ENCODE results near the gene TMEM198. TPM values are rescaled to one million over a fixed set of nuclear protein-coding genes. Genes with fewer than 3 reads are reported as not detected.

The TMEM198 gene
- 1.5 TPM for total RNA-seq

GRCh38 chr2:219543596-219544358 lies at the start of gene TMEM198, which contains the start of gene CHPF:
Gene TMEM198, plus strand, starts transcription at chr2:219544028. Its CDS starts 700 bp downstream, at chr2:219544728.
Gene CHPF, minus strand, starts transcription at chr2:219543809. Its CDS starts 271 bp downstream, at chr2:219543538.
- Histone ChIP-seq H3K36me3 (peaks cover 0 to 22% of the 10 kb centered on the region in 2 donors), H3K9me3 (no peaks in the 10 kb centered on the region), H3K4me1 (peaks cover 33% of the 10 kb centered on the region), H3K27me3 (no peaks in the 10 kb centered on the region), H3K4me3 (peak within 1 kb of the TSS; percentile 62 to 64), H3K27ac (peak within 1 kb of the TSS; percentile 87)
- peak in 1 of 2 donors; percentile 69 for TF ChIP-seq POLR2A (IDR thresholded peaks at IDR 0.05)
- TF ChIP-seq CTCF (IDR thresholded peaks at IDR 0.05): no peak
- peak; percentile 89 to 90 for TF ChIP-seq POLR2AphosphoS5 (IDR thresholded peaks at IDR 0.05; ENCODE audit: insufficient read depth in 1 of 2, low read depth in 1 of 2)
- peak; percentile 98 to 99 for DNase-seq (ENCODE audit: extremely low spot score in 2 of 2)
- intact Hi-C loops (cut with DNase I): loop anchor here (5.0 kb wide), 1 partner anchor 99 kb away; no protein-coding TSS in a partner anchor

GRCh38 chr2:219494952-219495530 lies 48.8 kb upstream of the TMEM198 start:
- DNase-seq (ENCODE audit: extremely low spot score in 2 of 2): no peak
- TF ChIP-seq CTCF (IDR thresholded peaks at IDR 0.05) (no peak), POLR2AphosphoS5 (IDR thresholded peaks at IDR 0.05; ENCODE audit: insufficient read depth in 1 of 2, low read depth in 1 of 2) (no peak), POLR2A (IDR thresholded peaks at IDR 0.05) (no peak)
- Histone ChIP-seq H3K4me3 (no peak overlapping the region), H3K27me3 (no peaks in the 10 kb centered on the region), H3K36me3 (no peaks in the 10 kb centered on the region), H3K9me3 (no peaks in the 10 kb centered on the region), H3K4me1 (peaks cover 26% of the 10 kb centered on the region), H3K27ac (no peak overlapping the region)
- intact Hi-C loops (cut with DNase I): loop anchor here (5.0 kb wide), 1 partner anchor 147 kb away; no protein-coding TSS in a partner anchor

GRCh38 chr2:219495531-219496122 lies 48.2 kb upstream of the TMEM198 start:
- DNase-seq (ENCODE audit: extremely low spot score in 2 of 2): no peak
- TF ChIP-seq CTCF (IDR thresholded peaks at IDR 0.05): peak in 2 of 3 experiments; percentile 26 to 41
- TF ChIP-seq POLR2A (IDR thresholded peaks at IDR 0.05): no peak
- H3K4me3 ChIP-seq: no peak overlapping the region
- no peaks in the 10 kb centered on the region for H3K9me3 ChIP-seq
- H3K27ac ChIP-seq: peak overlapping the region; percentile 95
- H3K4me1 ChIP-seq: peaks cover 30% of the 10 kb centered on the region
- intact Hi-C loops (cut with DNase I): loop anchor here (5.0 kb wide), 1 partner anchor 147 kb away; no protein-coding TSS in a partner anchor
- H3K27me3 ChIP-seq: no peaks in the 10 kb centered on the region
- no peaks in the 10 kb centered on the region for H3K36me3 ChIP-seq

GRCh38 chr2:219496247-219496824 lies 47.5 kb upstream of the TMEM198 start:
- intact Hi-C loops (cut with DNase I): loop anchor here (5.0 kb wide), 1 partner anchor 146 kb away; no protein-coding TSS in a partner anchor
- H3K4me1 ChIP-seq: peaks cover 30% of the 10 kb centered on the region
- H3K4me3 ChIP-seq: peak overlapping the region; percentile 71 to 84
- H3K9me3 ChIP-seq: no peaks in the 10 kb centered on the region
- no peak for DNase-seq (ENCODE audit: extremely low spot score in 2 of 2)
- no peaks in the 10 kb centered on the region for H3K27me3 ChIP-seq
- no peaks in the 10 kb centered on the region for H3K36me3 ChIP-seq
- peak overlapping the region; percentile 95 for H3K27ac ChIP-seq
- no peak for TF ChIP-seq CTCF (IDR thresholded peaks at IDR 0.05)
- no peak for TF ChIP-seq POLR2AphosphoS5 (IDR thresholded peaks at IDR 0.05; ENCODE audit: insufficient read depth in 1 of 2, low read depth in 1 of 2)

Measured in vagina (tissue), 2 donors.